K562 (cell line): ENCODE measurements around the gene CCSER1. TPM values are rescaled to one million over a fixed set of nuclear protein-coding genes. Genes with fewer than 3 reads are reported as not detected.

Source experiments
- ATAC-seq: fragments of 200-7000 bp; cut with Tn5 transposase; 3 replicates; pipeline ENCODE4 v1.9.1; 2020; ENCODE audit warnings: moderate library complexity
- BruUV-seq: library from RNA; stranded (reverse); fragments of 400-500 nt; replicated peaks from 2 replicates; lab custom pipeline; 2021; lab: Mats Ljungman, UMichigan
- CTCF ChIA-PET: fragments of 300-600 bp; formaldehyde crosslinking; extraction: SDS; loops from one replicate; lab custom pipeline; 2021; ENCODE audit warnings: low intra/inter-chr PET ratio; lab: Yijun Ruan, JAX
- POLR2A ChIA-PET: fragments of 300-600, 350-650 bp; sonication (Branson Sonifier 250); formaldehyde crosslinking; extraction: SDS; loops from one replicate; lab custom pipeline; 2021; ENCODE audit warnings: antibody characterized with exemption, inconsistent platforms; lab: Yijun Ruan, JAX
- DNase-seq, 4 experiments: peaks; one replicate each; pipeline versions ENCODE4 v3.0.0 to v3.0.0-alpha.2; 2011 to 2018; ENCODE audit warnings: low spot score in 3 of 4, mixed read lengths in 3 of 4; ENCODE audit errors: extremely low read depth in 1 of 4
- FAIRE-seq: peaks from 2 replicates; lab custom pipeline; 2011; peaks lifted over from hg19 to GRCh38; lab: Jason Lieb, UNC
- H2AFZ ChIP-seq: 2 replicates; pipeline ENCODE4 v1.6.0; 2011; ENCODE audit warnings: low read depth, low read length, control low read depth, inconsistent platforms
- H3K27ac ChIP-seq: fragments of 200-600 bp; 3 replicates; pipeline ENCODE4 v1.8.0; 2011; ENCODE audit warnings: low read depth, mild to moderate bottlenecking, control low read depth, inconsistent platforms, low read length, moderate library complexity, mixed read lengths; ENCODE audit errors: extremely low read depth
- H3K27me3 ChIP-seq, 2 experiments: fragments of 300-600 bp in 1 of 2; 2 replicates in 1 of 2; 3 replicates in 1 of 2; pipeline versions ENCODE4 v1.6.0 to v1.8.0; 2011; ENCODE audit warnings: inconsistent platforms in 2 of 2, low read length in 2 of 2, mild to moderate bottlenecking in 1 of 2, mixed read lengths in 1 of 2, moderate library complexity in 1 of 2; ENCODE audit not compliant: control insufficient read depth in 2 of 2, insufficient read depth in 2 of 2
- H3K36me3 ChIP-seq: fragments of 300-600 bp; 3 replicates; pipeline ENCODE4 v1.8.0; 2011; ENCODE audit warnings: mild to moderate bottlenecking, low read length, inconsistent platforms; ENCODE audit not compliant: control insufficient read depth, insufficient read depth
- H3K4me1 ChIP-seq, 2 experiments: fragments of 200-600 bp in 1 of 2; replicated peaks in 1 of 2; 2 replicates in 1 of 2; 3 replicates in 1 of 2; pipeline versions ENCODE4 v1.5.1 to v1.8.0; 2011; ENCODE audit warnings: inconsistent platforms in 2 of 2, low read length in 2 of 2, mild to moderate bottlenecking in 1 of 2, mixed read lengths in 1 of 2, moderate library complexity in 1 of 2; ENCODE audit not compliant: control insufficient read depth in 2 of 2, insufficient read depth in 2 of 2
- H3K4me2 ChIP-seq: 2 replicates; pipeline ENCODE4 v1.6.1; 2011; ENCODE audit warnings: low read length, control low read depth, inconsistent platforms, mixed read lengths; ENCODE audit not compliant: insufficient read depth
- H3K4me3 ChIP-seq: fragments of 200-600 bp; sonication (generic), shearing (Covaris generic); 2 replicates; pipeline ENCODE4 v1.5.1; 2016; ENCODE audit warnings: control low read depth, inconsistent platforms
- H3K79me2 ChIP-seq: fragments of 200-600 bp; 3 replicates; pipeline ENCODE4 v1.8.0; 2011; ENCODE audit warnings: low read length, inconsistent platforms; ENCODE audit not compliant: control insufficient read depth, insufficient read depth
- H3K9ac ChIP-seq, 2 experiments: 2 replicates each; pipeline versions ENCODE4 v1.6.0 to v1.6.1; 2011; ENCODE audit warnings: low read depth in 2 of 2, low read length in 2 of 2, control low read depth in 1 of 2, inconsistent platforms in 1 of 2, mild to moderate bottlenecking in 1 of 2, mixed read lengths in 1 of 2; ENCODE audit not compliant: insufficient read depth in 1 of 2
- H3K9me1 ChIP-seq: one replicate; pipeline ENCODE4 v1.6.0; 2011; ENCODE audit warnings: inconsistent platforms, mild to moderate bottlenecking, low read length, moderate library complexity; ENCODE audit not compliant: control insufficient read depth, insufficient read depth
- H3K9me3 ChIP-seq: replicated peaks from 2 replicates; pipeline ENCODE4 v1.5.1; 2011; ENCODE audit warnings: low read depth, low read length, inconsistent platforms; ENCODE audit not compliant: control insufficient read depth, insufficient read depth
- H4K20me1 ChIP-seq: replicated peaks from 2 replicates; pipeline ENCODE4 v1.6.1; 2011; ENCODE audit warnings: low read length, inconsistent platforms, mixed read lengths; ENCODE audit not compliant: control insufficient read depth, insufficient read depth
- BCL6 ChIP-seq: fragments of 250-450 bp; sonication (Bioruptor Pico); IDR thresholded peaks from 2 replicates; pipeline ENCODE4 v1.4.0; 2020
- EWSR1 ChIP-seq: fragments of 450-650 bp; IDR thresholded peaks from 2 replicates; pipeline ENCODE4 v1.6.1; 2018; ENCODE audit warnings: borderline replicate concordance, mild to moderate bottlenecking, low read depth, moderate library complexity; ENCODE audit not compliant: partially characterized antibody
- FOXA1 ChIP-seq: fragments of 450-650 bp; IDR thresholded peaks from 2 replicates; pipeline ENCODE4 v1.6.1; 2016; ENCODE audit warnings: mild to moderate bottlenecking, borderline replicate concordance
- HMGN3 ChIP-seq: IDR thresholded peaks from 2 replicates; pipeline ENCODE4 v1.6.1; 2011; ENCODE audit warnings: borderline replicate concordance, low read depth, mild to moderate bottlenecking, mixed read lengths, low read length; ENCODE audit not compliant: insufficient read length; ENCODE audit errors: extremely low read depth
- RBM22 ChIP-seq: fragments of 200-400 bp; formaldehyde crosslinking; IDR thresholded peaks from 2 replicates; pipeline ENCODE4 v1.6.1; 2018; ENCODE audit warnings: low read length, low read depth; ENCODE audit not compliant: poor library complexity, severe bottlenecking
- RFX7 ChIP-seq: fragments of 250-450 bp; sonication (Bioruptor Pico); IDR thresholded peaks from 2 replicates; pipeline ENCODE4 v1.5.1; 2021; ENCODE audit warnings: mild to moderate bottlenecking
- RNF2 ChIP-seq: sonication (generic); IDR thresholded peaks from 2 replicates; pipeline ENCODE4 v1.6.1; 2016
- ZFP30 ChIP-seq: fragments of 250-450 bp; sonication (Bioruptor Pico); IDR thresholded peaks from 2 replicates; pipeline ENCODE4 v1.8.0; 2022; ENCODE audit warnings: moderate library complexity, mild to moderate bottlenecking, inconsistent platforms, borderline replicate concordance
- WGBS: fragments of 100-300 bp; shearing (Covaris generic); methylation state at CpG from one replicate; pipeline ENCODE4 v1.1.6; 2016; ENCODE audit warnings: low coverage, mixed read lengths; ENCODE audit not compliant: insufficient coverage; ENCODE audit errors: missing lambda C conversion rate; 5-methylcytosine and 5-hydroxymethylcytosine counted together
- in situ Hi-C: fragments of 300-500 bp; cut with MboI; formaldehyde crosslinking; loops from 4 replicates; pipeline ENCODE4 v1.15.0; 2018; ENCODE audit warnings: inconsistent platforms, mixed read lengths
- intact Hi-C: fragments of 100-400 bp; cut with micrococcal nuclease; formaldehyde crosslinking; loops from 2 replicates; pipeline ENCODE4 v1.14.2; 2022
- polyA plus RNA-seq, 8 experiments: library from polyadenylated mRNA; depleted of rRNA in 4 of 8; stranded (reverse) in 5 of 8; unstranded in 3 of 8; fragments of >200 nt; fragmentation: Nextera tagmentation in 2 of 8; fragmentation: Illumina TruSeq in 1 of 8; extraction: Ambion mirVana in 2 of 8; extraction: Trizol in 1 of 8; gene quantifications; 2 replicates each; pipeline versions ENCODE4 v1.2.1 to v1.2.3, GENCODE V29; 2011 to 2014; ENCODE audit warnings: inconsistent platforms in 1 of 8, missing spikeins in 1 of 8
- total RNA-seq, 7 experiments: library from RNA; depleted of rRNA in 6 of 7; stranded (reverse); fragments of >200 nt in 6 of 7; fragmentation: Illumina TruSeq in 2 of 7; extraction: Trizol in 2 of 7; gene quantifications; 2 replicates each; pipeline versions ENCODE4 v1.2.1 to v1.2.3, GENCODE V29; 2011 to 2021; ENCODE audit warnings: low replicate concordance in 1 of 7
- TF ChIP-seq, protein P1 (sequence below): fragments of 450-650 bp; IDR thresholded peaks from 2 replicates; pipeline ENCODE4 v1.7.0; 2016; ENCODE audit warnings: borderline replicate concordance
- TF ChIP-seq, protein P2 (sequence below): fragments of 450-650 bp; formaldehyde crosslinking; IDR thresholded peaks from 2 replicates; pipeline ENCODE4 v1.4.0; 2020; ENCODE audit warnings: mild to moderate bottlenecking, moderate library complexity

Gene CCSER1
- total and polyA plus RNA-seq, 9 of the 15 experiments (the other 6 are each of a cell fraction or from before 2014, with no cell fraction given) = not detected

DNA sequence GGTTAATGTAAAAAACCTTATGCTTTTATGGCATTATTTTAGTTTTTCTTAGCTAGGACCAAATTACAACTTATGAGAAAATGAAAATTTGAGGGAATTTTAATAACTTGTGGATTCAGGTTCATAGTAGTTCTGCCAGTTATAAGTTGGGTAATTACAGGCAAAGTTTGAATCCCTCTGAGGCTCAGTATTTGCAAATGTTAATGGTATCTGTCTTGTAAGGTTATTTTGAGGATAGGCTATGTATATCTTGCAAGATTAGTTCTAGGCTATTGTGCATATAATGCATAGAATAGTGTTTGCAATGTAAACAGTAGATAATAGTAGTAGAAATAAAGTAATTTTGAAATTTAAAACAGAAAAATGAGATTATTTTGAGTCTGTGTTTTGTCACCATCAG lies 44.7 kb upstream of the CCSER1 start (continued):
- TF ChIP-seq, protein P1, sequence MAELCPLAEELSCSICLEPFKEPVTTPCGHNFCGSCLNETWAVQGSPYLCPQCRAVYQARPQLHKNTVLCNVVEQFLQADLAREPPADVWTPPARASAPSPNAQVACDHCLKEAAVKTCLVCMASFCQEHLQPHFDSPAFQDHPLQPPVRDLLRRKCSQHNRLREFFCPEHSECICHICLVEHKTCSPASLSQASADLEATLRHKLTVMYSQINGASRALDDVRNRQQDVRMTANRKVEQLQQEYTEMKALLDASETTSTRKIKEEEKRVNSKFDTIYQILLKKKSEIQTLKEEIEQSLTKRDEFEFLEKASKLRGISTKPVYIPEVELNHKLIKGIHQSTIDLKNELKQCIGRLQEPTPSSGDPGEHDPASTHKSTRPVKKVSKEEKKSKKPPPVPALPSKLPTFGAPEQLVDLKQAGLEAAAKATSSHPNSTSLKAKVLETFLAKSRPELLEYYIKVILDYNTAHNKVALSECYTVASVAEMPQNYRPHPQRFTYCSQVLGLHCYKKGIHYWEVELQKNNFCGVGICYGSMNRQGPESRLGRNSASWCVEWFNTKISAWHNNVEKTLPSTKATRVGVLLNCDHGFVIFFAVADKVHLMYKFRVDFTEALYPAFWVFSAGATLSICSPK = no peak
- TF ChIP-seq HMGN3 (no peak), ZFP30 (CRISPR knock-in tag) (no peak)
- TF ChIP-seq, protein P2, sequence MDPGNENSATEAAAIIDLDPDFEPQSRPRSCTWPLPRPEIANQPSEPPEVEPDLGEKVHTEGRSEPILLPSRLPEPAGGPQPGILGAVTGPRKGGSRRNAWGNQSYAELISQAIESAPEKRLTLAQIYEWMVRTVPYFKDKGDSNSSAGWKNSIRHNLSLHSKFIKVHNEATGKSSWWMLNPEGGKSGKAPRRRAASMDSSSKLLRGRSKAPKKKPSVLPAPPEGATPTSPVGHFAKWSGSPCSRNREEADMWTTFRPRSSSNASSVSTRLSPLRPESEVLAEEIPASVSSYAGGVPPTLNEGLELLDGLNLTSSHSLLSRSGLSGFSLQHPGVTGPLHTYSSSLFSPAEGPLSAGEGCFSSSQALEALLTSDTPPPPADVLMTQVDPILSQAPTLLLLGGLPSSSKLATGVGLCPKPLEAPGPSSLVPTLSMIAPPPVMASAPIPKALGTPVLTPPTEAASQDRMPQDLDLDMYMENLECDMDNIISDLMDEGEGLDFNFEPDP (CRISPR knock-in tag) = no peak

DNA sequence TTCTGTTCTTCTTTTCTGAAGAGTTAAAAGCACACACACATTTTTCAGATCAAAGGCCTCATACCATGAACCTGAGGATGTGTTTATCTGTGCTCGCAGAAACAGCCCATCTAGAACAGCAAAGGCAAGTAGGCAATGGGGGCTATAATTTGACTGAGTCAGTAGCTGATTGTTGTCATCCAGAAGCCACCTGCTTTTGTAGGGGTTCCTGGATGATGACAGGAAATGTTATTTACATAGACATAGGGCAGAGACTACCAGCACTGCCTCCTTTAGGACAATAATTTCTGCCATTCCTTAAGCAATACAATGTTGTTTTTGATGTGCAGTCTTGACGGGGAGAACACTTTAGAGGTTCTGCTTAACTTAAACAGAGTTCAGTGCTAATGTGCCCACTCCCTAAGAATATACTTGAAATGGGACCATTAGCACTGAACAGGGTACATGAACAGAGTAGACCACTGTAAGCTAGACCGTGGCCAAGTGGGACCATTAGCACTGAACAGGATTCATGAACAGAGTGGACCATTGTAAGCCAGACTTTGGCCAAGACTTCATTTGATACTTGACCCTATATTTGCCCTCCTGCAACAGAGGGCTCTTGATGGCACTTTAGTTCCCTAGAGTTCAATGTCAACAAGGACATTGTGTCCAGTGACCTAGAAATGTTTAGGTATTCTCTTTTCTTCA lies 42.8 kb upstream of the CCSER1 start:
- ATAC-seq = no peak
- Histone ChIP-seq H3K9ac (no peak overlapping the region), H3K4me1 (no peaks in the 10 kb centered on the region), H3K79me2 (no peaks in the 10 kb centered on the region), H3K36me3 (no peaks in the 10 kb centered on the region), H3K4me2 (no peak overlapping the region), H3K4me3 (no peak overlapping the region), H3K27me3 (no peaks in the 10 kb centered on the region), H4K20me1 (no peaks in the 10 kb centered on the region), H3K9me3 (no peaks in the 10 kb centered on the region), H2AFZ (no peak overlapping the region), H3K9me1 (no peaks in the 10 kb centered on the region), H3K27ac (no peak overlapping the region)
- 0% methylated on average over 3 of the region's 3 CpGs for WGBS
- no peak for DNase-seq
- BruUV-seq = no TSS peak
- in situ Hi-C loops (no loop called here), intact Hi-C loops (no loop called here)
- FAIRE-seq = no peak
- ChIA-PET POLR2A (no interaction called here), CTCF (no interaction called here)
- TF ChIP-seq EWSR1 = no peak
- TF ChIP-seq RFX7 (CRISPR knock-in tag) = no peak
- no peak for TF ChIP-seq FOXA1
- TF ChIP-seq BCL6 = no peak
- no peak for TF ChIP-seq RNF2
- no peak for TF ChIP-seq RBM22
